Measurements from ENCODE around the gene IL19.

- TF ChIP-seq CTCF (conservative IDR thresholded peaks at IDR 0.05; ENCODE audit: low read length), result no peak
- no peak for TF ChIP-seq EZH2phosphoT487 (IDR thresholded peaks at IDR 0.05; ENCODE audit: borderline replicate concordance, low read depth, low read length)
Measured at GRCh38 chr1:206824331-206824730, 53.8 kb downstream of the IL19 start.

All from OCI-LY7 (cell line).